ENCODE measurements around the gene TSEN15. TPM values are rescaled to one million over a fixed set of nuclear protein-coding genes. Genes with fewer than 3 reads are reported as not detected.
A peak's percentile ranks its signal among the peaks of the same experiment; 100 is the strongest.

The TSEN15 gene
- 34.4 TPM for total RNA-seq

GRCh38 chr1:184051485-184052193 is at the start of gene TSEN15:
TSS of gene TSEN15 (plus strand) at chr1:184051730. CDS start at chr1:184051756, 26 bp downstream.
- DNase-seq, result peak; percentile 90

- DNase-seq, result peak; percentile 77
These were observed 49.5 kb upstream of the TSEN15 start for GRCh38 chr1:184002071-184002470.

- DNase-seq, result no peak
These were observed 46.6 kb upstream of the TSEN15 start for GRCh38 chr1:184004935-184005334.

- DNase-seq, result no peak
These were observed 46.0 kb upstream of the TSEN15 start for GRCh38 chr1:184005506-184005905.

GRCh38 chr1:184010788-184011187 is 40.7 kb upstream of the TSEN15 start:
- no peak for DNase-seq

- DNase-seq, result no peak
These were observed 39.3 kb upstream of the TSEN15 start for GRCh38 chr1:184012187-184012586.

GRCh38 chr1:184014271-184014670 is 37.3 kb upstream of the TSEN15 start:
- no peak for DNase-seq

GRCh38 chr1:184016169-184016568 is 35.4 kb upstream of the TSEN15 start:
- DNase-seq, result no peak

GRCh38 chr1:184017306-184017705 is 34.2 kb upstream of the TSEN15 start:
- no peak for DNase-seq

GRCh38 chr1:184018622-184019021 is 32.9 kb upstream of the TSEN15 start:
- no peak for DNase-seq

GRCh38 chr1:184019069-184019468 is 32.5 kb upstream of the TSEN15 start:
- DNase-seq, result no peak

- DNase-seq, result no peak
These were observed 32.0 kb upstream of the TSEN15 start for GRCh38 chr1:184019506-184019905.

GRCh38 chr1:184020328-184020727 is 31.2 kb upstream of the TSEN15 start:
- DNase-seq, result no peak

GRCh38 chr1:184020855-184021254 is 30.7 kb upstream of the TSEN15 start:
- DNase-seq, result no peak

- DNase-seq, result peak; percentile 95
These were observed 29.8 kb upstream of the TSEN15 start for GRCh38 chr1:184021728-184022127.

- peak; percentile 94 for DNase-seq
These were observed 28.9 kb upstream of the TSEN15 start for GRCh38 chr1:184022668-184023067.

GRCh38 chr1:184023171-184023570 is 28.4 kb upstream of the TSEN15 start:
- DNase-seq, result peak; percentile 57

- peak; percentile 91 for DNase-seq
These were observed 26.3 kb upstream of the TSEN15 start for GRCh38 chr1:184025242-184025675.

- DNase-seq, result peak; percentile 85
These were observed 23.5 kb upstream of the TSEN15 start for GRCh38 chr1:184027826-184028695.

- DNase-seq, result peak; percentile 49
These were observed 22.5 kb upstream of the TSEN15 start for GRCh38 chr1:184028854-184029623.

- peak; percentile 38 for DNase-seq
These were observed 21.0 kb upstream of the TSEN15 start for GRCh38 chr1:184030433-184031091.

- no peak for DNase-seq
These were observed 20.5 kb upstream of the TSEN15 start for GRCh38 chr1:184031092-184031408.
